HepG2 (cell line): ENCODE data around the gene CTNNA2. TPM values are rescaled to one million over a fixed set of nuclear protein-coding genes. Genes with fewer than 3 reads are reported as not detected.

ENCODE experiments used
- ATAC-seq: fragments of 200-7000 bp; cut with Tn5 transposase; 3 replicates; pipeline ENCODE4 v1.9.1; 2020; ENCODE audit warnings: mild to moderate bottlenecking, moderate library complexity
- BruUV-seq: library from RNA; stranded (reverse); fragments of 400-500 nt; replicated peaks from 2 replicates; lab custom pipeline; 2021; lab: Mats Ljungman, UMichigan
- CTCF ChIA-PET: fragments of 300-600 bp; formaldehyde crosslinking; extraction: SDS; loops from one replicate; lab custom pipeline; 2021; ENCODE audit warnings: low total read pairs, inconsistent platforms, low intra/inter-chr PET ratio; lab: Yijun Ruan, JAX
- POLR2A ChIA-PET: fragments of 350-600 bp; sonication (Branson Sonifier 250); formaldehyde crosslinking; loops from one replicate; lab custom pipeline; 2020; ENCODE audit warnings: antibody characterized with exemption, inconsistent platforms; lab: Yijun Ruan, JAX
- DNase-seq: peaks from one replicate; pipeline ENCODE4 v3.0.0-alpha.2; 2015; ENCODE audit warnings: low spot score
- FAIRE-seq: peaks from 3 replicates; lab custom pipeline; 2011; peaks lifted over from hg19 to GRCh38; lab: Jason Lieb, UNC
- H2AFZ ChIP-seq: one replicate; pipeline ENCODE4 v1.6.1; 2011; ENCODE audit warnings: low read length, inconsistent platforms
- H3K27ac ChIP-seq: fragments of 300-600 bp; 3 replicates; pipeline ENCODE4 v1.8.0; 2011; ENCODE audit warnings: mixed run types, mild to moderate bottlenecking, mixed read lengths, low read length, inconsistent platforms; ENCODE audit not compliant: insufficient read depth; ENCODE audit errors: extremely low read length
- H3K27me3 ChIP-seq, 2 experiments: fragments of 200-600 bp in 1 of 2; 2 replicates in 1 of 2; 3 replicates in 1 of 2; pipeline versions ENCODE4 v1.6.0 to v1.8.0; 2011; ENCODE audit warnings: low read length in 2 of 2, mild to moderate bottlenecking in 2 of 2, moderate library complexity in 2 of 2, inconsistent platforms in 1 of 2; ENCODE audit not compliant: insufficient read depth in 2 of 2, control insufficient read depth in 1 of 2
- H3K36me3 ChIP-seq, 2 experiments: fragments of 200-600 bp in 1 of 2; replicated peaks in 1 of 2; 2 replicates in 1 of 2; 3 replicates in 1 of 2; pipeline versions ENCODE4 v1.5.1 to v1.8.0; 2011; ENCODE audit warnings: low read length in 2 of 2, inconsistent platforms in 1 of 2; ENCODE audit not compliant: insufficient read depth in 2 of 2, control insufficient read depth in 1 of 2
- H3K4me1 ChIP-seq: 2 replicates; pipeline ENCODE4 v1.5.1; 2012; ENCODE audit warnings: low read length, inconsistent platforms; ENCODE audit not compliant: insufficient read depth
- H3K4me2 ChIP-seq: 2 replicates; pipeline ENCODE4 v1.6.0; 2011; ENCODE audit warnings: low read depth, low read length, inconsistent platforms
- H3K4me3 ChIP-seq, 3 experiments: fragments of 200-600 bp in 1 of 3; sonication (generic), shearing (Covaris generic) in 1 of 3; replicated peaks in 1 of 3; 2 replicates each; pipeline ENCODE4 v1.5.1; 2011 to 2016; ENCODE audit warnings: low read length in 3 of 3, inconsistent platforms in 2 of 3, low read depth in 2 of 3, mild to moderate bottlenecking in 2 of 3, control low read depth in 1 of 3, mixed read lengths in 1 of 3; ENCODE audit not compliant: insufficient read depth in 1 of 3
- H3K79me2 ChIP-seq: one replicate; pipeline ENCODE4 v1.6.1; 2011; ENCODE audit warnings: low read length, inconsistent platforms; ENCODE audit not compliant: insufficient read depth
- H3K9ac ChIP-seq: 2 replicates; pipeline ENCODE4 v1.6.0; 2011; ENCODE audit warnings: mild to moderate bottlenecking, low read depth, low read length, inconsistent platforms; ENCODE audit not compliant: insufficient read depth
- H3K9me3 ChIP-seq: 2 replicates; pipeline ENCODE4 v1.5.1; 2012; ENCODE audit warnings: mild to moderate bottlenecking, low read length
- H4K20me1 ChIP-seq: 2 replicates; pipeline ENCODE4 v1.6.0; 2011; ENCODE audit warnings: inconsistent platforms, mild to moderate bottlenecking, low read length, moderate library complexity; ENCODE audit not compliant: insufficient read depth
- ISX ChIP-seq: sonication (generic); formaldehyde crosslinking; conservative IDR thresholded peaks from 2 replicates; pipeline ENCODE4 v1.5.0; 2020; ENCODE audit warnings: missing genetic modification reagents
- KLF6 ChIP-seq: IDR thresholded peaks from 2 replicates; pipeline ENCODE4 v1.8.0; 2016; ENCODE audit warnings: missing biosample characterization, missing genetic modification reagents
- MBNL3 ChIP-seq: fragments of 250-450 bp; sonication (Bioruptor Pico); conservative IDR thresholded peaks from 2 replicates; pipeline ENCODE4 v1.8.0; 2022; ENCODE audit warnings: mild to moderate bottlenecking, inconsistent platforms
- NFIB ChIP-seq: sonication (generic); formaldehyde crosslinking; IDR thresholded peaks from 2 replicates; pipeline ENCODE4 v1.9.0; 2021; ENCODE audit warnings: missing genetic modification reagents, mild to moderate bottlenecking, borderline replicate concordance
- RNF219 ChIP-seq: sonication (generic); formaldehyde crosslinking; IDR thresholded peaks from 2 replicates; pipeline ENCODE4 v1.5.0; 2020; ENCODE audit warnings: mild to moderate bottlenecking, missing genetic modification reagents
- SIN3B ChIP-seq: fragments of 150-350 bp; IDR thresholded peaks from 2 replicates; pipeline ENCODE4 v1.6.1; 2014; ENCODE audit warnings: low read length
- TCF7 ChIP-seq: sonication (generic); IDR thresholded peaks from 2 replicates; pipeline ENCODE4 v1.6.1; 2016; ENCODE audit warnings: antibody characterized with exemption, low read depth
- U2AF2 ChIP-seq: fragments of 200-400 bp; formaldehyde crosslinking; IDR thresholded peaks from 2 replicates; pipeline ENCODE4 v1.6.1; 2017; ENCODE audit warnings: low read depth, mild to moderate bottlenecking, low read length
- ZFP37 ChIP-seq: sonication (generic); formaldehyde crosslinking; IDR thresholded peaks from 2 replicates; pipeline ENCODE4 v1.4.0; 2020; ENCODE audit warnings: missing genetic modification reagents, borderline replicate concordance
- ZNF44 ChIP-seq: sonication (generic); formaldehyde crosslinking; IDR thresholded peaks from 2 replicates; pipeline ENCODE4 v1.5.1; 2020; ENCODE audit warnings: mild to moderate bottlenecking, missing genetic modification reagents
- ZNF468 ChIP-seq: sonication (generic); formaldehyde crosslinking; IDR thresholded peaks from 2 replicates; pipeline ENCODE4 v1.8.0; 2022; ENCODE audit warnings: mild to moderate bottlenecking, moderate library complexity, missing genetic modification reagents
- ZNF577 ChIP-seq: sonication (generic); formaldehyde crosslinking; IDR thresholded peaks from 2 replicates; pipeline ENCODE4 v1.4.0; 2020; ENCODE audit warnings: mild to moderate bottlenecking, low read depth, missing genetic modification reagents, borderline replicate concordance
- ZNF768 ChIP-seq: sonication (generic); formaldehyde crosslinking; IDR thresholded peaks from 2 replicates; pipeline ENCODE4 v1.4.0; 2020; ENCODE audit warnings: missing genetic modification reagents
- WGBS: methylation state at CpG from one replicate; pipeline ENCODE4 v1.1.6; 2017; ENCODE audit warnings: low lambda C conversion rate; 5-methylcytosine and 5-hydroxymethylcytosine counted together
- in situ Hi-C: cut with HindIII; loops from 2 replicates; pipeline ENCODE4 v1.10.0; 2017; ENCODE audit warnings: low pct_unique_long_range_greater_than_20kb; ENCODE audit not compliant: extremely low pct_ligation_motif_present
- intact Hi-C: fragments of 100-400 bp; cut with micrococcal nuclease; formaldehyde crosslinking; loops from one replicate; pipeline ENCODE4 v1.10.0; 2022; ENCODE audit not compliant: unreplicated experiment
- polyA plus RNA-seq, 8 experiments: library from polyadenylated mRNA; depleted of rRNA in 3 of 8; stranded (reverse) in 7 of 8; unstranded in 1 of 8; fragments of >200 nt; fragmentation: Illumina TruSeq in 4 of 8; extraction: Trizol in 4 of 8; gene quantifications; 2 replicates each; pipeline versions ENCODE4 v1.2.1 to v1.2.3, GENCODE V29; 2011 to 2016; ENCODE audit warnings: low read depth in 4 of 8, missing spikeins in 1 of 8, mixed read lengths in 1 of 8; ENCODE audit not compliant: insufficient read depth in 1 of 8
- total RNA-seq, 5 experiments: library from RNA; depleted of rRNA; stranded (reverse); fragments of >200 nt; fragmentation: Illumina TruSeq; extraction: Trizol; gene quantifications; 2 replicates each; pipeline ENCODE4 v1.2.3, GENCODE V29; 2016; ENCODE audit warnings: low read depth in 1 of 5
- TF ChIP-seq, protein P1 (sequence below), 2 experiments: fragments of 450-650 bp in 1 of 2; sonication (generic) in 1 of 2; formaldehyde crosslinking in 1 of 2; IDR thresholded peaks; 2 replicates each; pipeline versions ENCODE4 v1.6.1 to v1.8.0; 2016 to 2022; ENCODE audit warnings: antibody characterized with exemption in 1 of 2, mild to moderate bottlenecking in 1 of 2, missing genetic modification reagents in 1 of 2

The CTNNA2 gene
- total and polyA plus RNA-seq, 2 of the 13 experiments (the other 11 are each of a cell fraction or from before 2014, with no cell fraction given): not detected

DNA sequence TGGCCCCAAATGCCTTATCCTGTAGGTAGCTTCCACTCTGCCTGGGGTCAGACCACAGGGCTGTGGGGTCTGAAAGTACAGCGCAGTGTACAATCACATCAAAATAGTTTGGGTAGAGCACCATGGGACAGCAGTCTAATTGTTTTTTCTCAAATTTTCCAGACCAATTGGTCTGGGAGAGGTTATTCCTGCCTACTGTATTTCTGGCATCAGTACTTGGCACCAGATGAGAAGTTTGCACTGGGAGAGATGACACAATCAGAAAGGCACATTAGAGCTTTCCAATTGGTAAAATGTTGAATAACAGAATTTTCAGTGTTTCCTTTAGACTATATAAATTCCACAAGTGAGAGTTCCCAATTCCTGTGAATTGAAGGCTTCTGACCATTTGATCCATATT lies 822.6 kb downstream of the CTNNA2 start:
- Histone ChIP-seq H3K79me2 (no peaks in the 10 kb centered on the region), H3K4me3 (no peak overlapping the region), H3K36me3 (no peaks in the 10 kb centered on the region), H3K4me1 (no peaks in the 10 kb centered on the region), H4K20me1 (no peaks in the 10 kb centered on the region), H3K4me2 (no peak overlapping the region), H2AFZ (no peak overlapping the region), H3K9ac (no peak overlapping the region), H3K27ac (no peak overlapping the region), H3K27me3 (no peaks in the 10 kb centered on the region), H3K9me3 (peaks cover 31% of the 10 kb centered on the region; the same call in 1 of the 2 replicates)
- ChIA-PET POLR2A (no interaction called here), CTCF (no interaction called here)
- no TSS peak for BruUV-seq
- intact Hi-C loops: no loop called here
- no peak for ATAC-seq
- in situ Hi-C loops: no loop called here
- DNase-seq: no peak
- 86% methylated on average over 1 of the region's 1 CpG for WGBS
- no peak for FAIRE-seq
- TF ChIP-seq ZNF577 (no peak), ZFP37 (no peak), ISX (CRISPR knock-in tag) (no peak), RNF219 (CRISPR knock-in tag) (no peak), ZNF44 (CRISPR knock-in tag) (no peak), NFIB (CRISPR knock-in tag) (no peak), ZNF468 (CRISPR knock-in tag) (no peak), U2AF2 (no peak), MBNL3 (CRISPR knock-in tag) (no peak), TCF7 (no peak), KLF6 (CRISPR knock-in tag) (no peak), ZNF768 (no peak), SIN3B (no peak)
- TF ChIP-seq, protein P1, sequence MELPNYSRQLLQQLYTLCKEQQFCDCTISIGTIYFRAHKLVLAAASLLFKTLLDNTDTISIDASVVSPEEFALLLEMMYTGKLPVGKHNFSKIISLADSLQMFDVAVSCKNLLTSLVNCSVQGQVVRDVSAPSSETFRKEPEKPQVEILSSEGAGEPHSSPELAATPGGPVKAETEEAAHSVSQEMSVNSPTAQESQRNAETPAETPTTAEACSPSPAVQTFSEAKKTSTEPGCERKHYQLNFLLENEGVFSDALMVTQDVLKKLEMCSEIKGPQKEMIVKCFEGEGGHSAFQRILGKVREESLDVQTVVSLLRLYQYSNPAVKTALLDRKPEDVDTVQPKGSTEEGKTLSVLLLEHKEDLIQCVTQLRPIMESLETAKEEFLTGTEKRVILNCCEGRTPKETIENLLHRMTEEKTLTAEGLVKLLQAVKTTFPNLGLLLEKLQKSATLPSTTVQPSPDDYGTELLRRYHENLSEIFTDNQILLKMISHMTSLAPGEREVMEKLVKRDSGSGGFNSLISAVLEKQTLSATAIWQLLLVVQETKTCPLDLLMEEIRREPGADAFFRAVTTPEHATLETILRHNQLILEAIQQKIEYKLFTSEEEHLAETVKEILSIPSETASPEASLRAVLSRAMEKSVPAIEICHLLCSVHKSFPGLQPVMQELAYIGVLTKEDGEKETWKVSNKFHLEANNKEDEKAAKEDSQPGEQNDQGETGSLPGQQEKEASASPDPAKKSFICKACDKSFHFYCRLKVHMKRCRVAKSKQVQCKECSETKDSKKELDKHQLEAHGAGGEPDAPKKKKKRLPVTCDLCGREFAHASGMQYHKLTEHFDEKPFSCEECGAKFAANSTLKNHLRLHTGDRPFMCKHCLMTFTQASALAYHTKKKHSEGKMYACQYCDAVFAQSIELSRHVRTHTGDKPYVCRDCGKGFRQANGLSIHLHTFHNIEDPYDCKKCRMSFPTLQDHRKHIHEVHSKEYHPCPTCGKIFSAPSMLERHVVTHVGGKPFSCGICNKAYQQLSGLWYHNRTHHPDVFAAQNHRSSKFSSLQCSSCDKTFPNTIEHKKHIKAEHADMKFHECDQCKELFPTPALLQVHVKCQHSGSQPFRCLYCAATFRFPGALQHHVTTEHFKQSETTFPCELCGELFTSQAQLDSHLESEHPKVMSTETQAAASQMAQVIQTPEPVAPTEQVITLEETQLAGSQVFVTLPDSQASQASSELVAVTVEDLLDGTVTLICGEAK (IDR thresholded peaks at IDR 0.05): no peak
- TF ChIP-seq, protein P1 (CRISPR knock-in tag; IDR thresholded peaks at IDR 0.05): no peak
